ENCODE data around the gene DSCAM.

DNA sequence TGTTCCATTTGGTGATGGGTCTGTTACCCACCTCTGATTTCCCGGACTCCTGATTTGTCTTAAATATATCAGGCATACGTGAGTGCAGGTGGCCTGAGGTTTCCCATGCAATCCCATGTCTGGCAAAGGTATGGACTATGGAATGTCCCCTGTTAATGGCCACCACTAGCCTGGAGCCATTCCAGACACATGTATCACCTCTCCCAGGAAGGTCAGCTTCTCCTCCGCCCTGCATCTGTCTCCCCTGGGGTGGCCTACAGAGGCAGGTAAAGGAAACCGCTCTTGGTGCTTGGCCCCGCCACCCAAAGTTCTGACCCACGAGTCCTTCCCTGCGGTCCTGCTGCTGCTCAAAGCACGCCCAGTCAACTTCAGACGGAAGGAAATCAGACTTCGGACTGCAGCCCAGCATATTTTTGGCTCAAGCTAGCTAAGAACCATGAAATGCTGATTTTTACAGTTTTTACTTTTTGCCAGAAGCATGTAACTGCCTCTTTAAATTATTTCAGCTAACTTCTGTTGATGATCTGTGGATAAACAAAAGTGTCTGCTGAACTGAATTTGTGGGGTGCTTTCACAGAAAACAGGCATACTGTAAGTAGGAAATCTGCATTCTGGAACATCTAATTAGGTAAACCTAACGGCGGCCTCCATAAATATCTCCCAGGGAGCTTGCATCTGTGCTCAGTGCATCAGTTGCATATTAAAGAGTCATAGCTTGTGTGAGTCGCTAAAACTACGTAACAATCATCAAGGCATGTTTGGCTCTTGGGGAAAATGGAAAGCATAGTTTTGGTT lies 873.8 kb downstream of the DSCAM start:
- no peak for TF ChIP-seq POLR2AphosphoS5 (IDR thresholded peaks at IDR 0.05)
- TF ChIP-seq, protein P1, sequence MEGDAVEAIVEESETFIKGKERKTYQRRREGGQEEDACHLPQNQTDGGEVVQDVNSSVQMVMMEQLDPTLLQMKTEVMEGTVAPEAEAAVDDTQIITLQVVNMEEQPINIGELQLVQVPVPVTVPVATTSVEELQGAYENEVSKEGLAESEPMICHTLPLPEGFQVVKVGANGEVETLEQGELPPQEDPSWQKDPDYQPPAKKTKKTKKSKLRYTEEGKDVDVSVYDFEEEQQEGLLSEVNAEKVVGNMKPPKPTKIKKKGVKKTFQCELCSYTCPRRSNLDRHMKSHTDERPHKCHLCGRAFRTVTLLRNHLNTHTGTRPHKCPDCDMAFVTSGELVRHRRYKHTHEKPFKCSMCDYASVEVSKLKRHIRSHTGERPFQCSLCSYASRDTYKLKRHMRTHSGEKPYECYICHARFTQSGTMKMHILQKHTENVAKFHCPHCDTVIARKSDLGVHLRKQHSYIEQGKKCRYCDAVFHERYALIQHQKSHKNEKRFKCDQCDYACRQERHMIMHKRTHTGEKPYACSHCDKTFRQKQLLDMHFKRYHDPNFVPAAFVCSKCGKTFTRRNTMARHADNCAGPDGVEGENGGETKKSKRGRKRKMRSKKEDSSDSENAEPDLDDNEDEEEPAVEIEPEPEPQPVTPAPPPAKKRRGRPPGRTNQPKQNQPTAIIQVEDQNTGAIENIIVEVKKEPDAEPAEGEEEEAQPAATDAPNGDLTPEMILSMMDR (IDR thresholded peaks at IDR 0.05 in 8 of 11, conservative IDR thresholded peaks at IDR 0.05 in 3 of 11) = no peak
- TF ChIP-seq POLR2A (IDR thresholded peaks at IDR 0.05) = no peak

Data from spleen (tissue), 7 donors.